AG04450 (cell line): ENCODE data around the gene IDH3A. TPM values are rescaled to one million over a fixed set of nuclear protein-coding genes. Genes with fewer than 3 reads are reported as not detected.

ENCODE experiments used
- CTCF ChIA-PET: fragments of 300-600, 350-600 bp; formaldehyde crosslinking; extraction: SDS; loops from one replicate; lab custom pipeline; 2022; ENCODE audit warnings: antibody characterized with exemption, inconsistent platforms; lab: Charles Lee
- POLR2A ChIA-PET: fragments of 350-600 bp; formaldehyde crosslinking; extraction: SDS; loops from one replicate; lab custom pipeline; 2021; ENCODE audit warnings: antibody characterized with exemption, inconsistent platforms; lab: Yijun Ruan, JAX
- DNase-seq: peaks from one replicate; pipeline ENCODE4 v3.0.0-alpha.2; 2011; ENCODE audit warnings: low read depth, low spot score
- H3K27ac ChIP-seq: one replicate; pipeline ENCODE4 v1.5.1; 2012; ENCODE audit warnings: low read depth, low read length, control low read depth
- H3K27me3 ChIP-seq: one replicate; pipeline ENCODE4 v1.6.0; 2012; ENCODE audit warnings: low read length; ENCODE audit not compliant: control insufficient read depth, insufficient read depth
- H3K4me3 ChIP-seq: 2 replicates; pipeline ENCODE4 v1.5.1; 2011; ENCODE audit warnings: mild to moderate bottlenecking, low read depth, low read length, control low read depth
- H3K9me3 ChIP-seq: 2 replicates; pipeline ENCODE4 v1.5.1; 2012; ENCODE audit warnings: low read length; ENCODE audit not compliant: control insufficient read depth, insufficient read depth
- CTCF ChIP-seq: IDR thresholded peaks from 2 replicates; pipeline ENCODE4 v1.5.1; 2011; ENCODE audit warnings: low read depth, low read length, control low read depth, inconsistent platforms
- polyA plus RNA-seq: library from polyadenylated mRNA; depleted of rRNA; stranded (reverse); fragments of >200 nt; gene quantifications from 2 replicates; pipeline ENCODE4 v1.2.3, GENCODE V29; 2011

The IDH3A gene
- polyA plus RNA-seq, 1 experiment, result 69.1 TPM

- POLR2A ChIA-PET, result no interaction called here
- TF ChIP-seq CTCF, result no peak
- no peak overlapping the region for H3K4me3 ChIP-seq
- H3K9me3 ChIP-seq, result no peaks in the 10 kb centered on the region
- no peak for DNase-seq
- H3K27me3 ChIP-seq, result peaks cover 10% of the 10 kb centered on the region
- H3K27ac ChIP-seq, result no peak overlapping the region
- CTCF ChIA-PET, result no interaction called here
Measured at GRCh38 chr15:78208887-78209645, 59.9 kb downstream of the IDH3A start.

DNA sequence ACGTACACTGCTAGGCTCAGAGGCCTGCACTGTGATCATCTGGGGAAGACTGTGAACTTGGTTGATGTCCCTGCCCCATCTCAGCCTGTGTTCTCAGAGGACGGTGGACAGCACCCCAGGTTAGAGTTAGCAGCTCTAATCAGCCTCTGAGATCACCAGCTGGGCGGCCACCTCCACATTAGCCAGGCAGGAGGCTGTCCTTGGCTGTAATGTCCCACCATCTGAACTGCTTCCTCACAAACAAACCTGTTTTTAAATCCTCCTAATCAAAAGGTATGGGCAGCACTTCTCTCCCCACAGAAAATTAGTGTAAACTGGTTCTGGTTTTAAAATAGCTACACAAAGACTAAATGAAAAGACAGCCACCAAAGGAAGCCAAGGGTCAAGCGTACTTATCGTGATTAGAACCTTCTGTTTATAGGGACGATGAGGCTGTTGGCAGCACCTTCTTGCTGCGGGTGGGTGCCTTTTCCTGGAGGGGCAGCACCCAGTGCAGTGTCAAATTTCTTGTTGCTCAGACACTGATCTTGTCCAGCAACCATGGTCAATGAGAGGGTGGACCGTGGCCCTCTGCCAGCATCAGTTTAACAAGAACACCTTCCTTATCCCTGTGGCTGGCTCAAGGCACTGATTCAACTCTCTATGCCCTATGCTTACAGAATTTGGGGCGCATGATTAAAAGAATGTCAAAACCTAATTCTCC lies 60.6 kb downstream of the IDH3A start:
- POLR2A ChIA-PET, result no interaction called here
- H3K4me3 ChIP-seq, result no peak overlapping the region
- H3K27me3 ChIP-seq, result peaks cover 10% of the 10 kb centered on the region
- no peak for TF ChIP-seq CTCF
- H3K27ac ChIP-seq, result no peak overlapping the region
- no peak for DNase-seq
- no peaks in the 10 kb centered on the region for H3K9me3 ChIP-seq
- CTCF ChIA-PET, result no interaction called here

GRCh38 chr15:78210349-78210717 lies 61.2 kb downstream of the IDH3A start:
- Histone ChIP-seq H3K4me3 (no peak overlapping the region), H3K9me3 (no peaks in the 10 kb centered on the region), H3K27ac (no peak overlapping the region), H3K27me3 (peaks cover 10% of the 10 kb centered on the region)
- POLR2A ChIA-PET, result no interaction called here
- no peak for TF ChIP-seq CTCF
- CTCF ChIA-PET, result no interaction called here
- DNase-seq, result no peak

DNA sequence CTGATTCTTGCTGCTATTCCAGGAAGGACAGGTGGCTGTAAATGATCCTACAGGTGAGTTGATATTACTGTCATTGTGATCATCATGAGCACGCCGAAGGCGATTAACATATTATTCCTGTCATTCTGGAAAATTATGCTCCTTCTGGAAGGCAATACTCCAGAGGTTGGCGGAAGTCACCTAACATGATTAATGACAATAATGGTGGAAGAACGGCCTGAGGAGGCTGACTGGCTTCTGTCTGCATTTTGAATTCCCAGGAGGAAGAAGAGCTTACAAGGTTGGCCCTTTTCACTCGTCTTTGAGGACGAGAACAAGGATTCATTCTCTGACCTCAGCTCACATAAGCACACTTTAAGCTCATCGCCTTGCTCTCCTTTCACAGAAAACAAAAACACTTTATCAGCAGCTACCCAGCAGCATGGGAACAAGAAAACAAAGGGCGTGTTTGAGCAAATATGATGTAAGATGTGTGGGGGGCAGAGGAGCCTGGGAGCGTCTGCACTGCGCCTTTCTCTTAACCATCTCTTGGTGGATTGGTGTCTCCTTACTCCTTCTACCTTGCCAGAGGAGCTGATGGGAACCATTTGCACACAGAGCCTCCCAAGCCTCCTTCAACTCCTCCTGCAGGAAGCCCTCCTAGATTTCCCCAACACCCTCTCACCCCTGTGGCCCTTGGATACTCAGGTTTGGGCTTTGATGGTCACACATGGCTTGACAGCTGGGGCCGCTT lies 62.2 kb downstream of the IDH3A start:
- Histone ChIP-seq H3K27ac (no peak overlapping the region), H3K27me3 (peaks cover 10% of the 10 kb centered on the region), H3K9me3 (no peaks in the 10 kb centered on the region), H3K4me3 (no peak overlapping the region)
- no peak for TF ChIP-seq CTCF
- CTCF ChIA-PET, result no interaction called here
- POLR2A ChIA-PET, result no interaction called here
- no peak for DNase-seq

DNA sequence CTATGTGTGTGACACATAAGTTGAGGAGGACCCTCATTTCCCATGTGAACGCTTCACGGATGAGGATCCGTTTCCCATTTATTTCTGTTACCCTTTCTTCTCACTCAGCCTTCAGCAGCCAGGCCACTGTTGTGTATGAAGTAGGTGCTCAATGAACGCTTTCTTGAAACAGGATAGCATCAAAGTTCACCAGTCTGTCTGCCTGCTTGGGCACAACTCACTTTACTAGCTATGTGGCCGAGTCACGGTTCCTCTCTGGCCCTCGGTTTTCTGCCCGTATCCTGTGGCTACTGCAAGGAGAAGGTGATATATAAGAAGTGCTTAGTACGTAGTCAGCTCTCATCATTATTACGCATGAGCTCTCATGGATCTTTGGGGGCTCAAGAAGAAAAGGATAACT lies 62.8 kb downstream of the IDH3A start:
- Histone ChIP-seq H3K27ac (no peak overlapping the region), H3K4me3 (no peak overlapping the region), H3K27me3 (peaks cover 10% of the 10 kb centered on the region), H3K9me3 (no peaks in the 10 kb centered on the region)
- TF ChIP-seq CTCF, result no peak
- CTCF ChIA-PET, result no interaction called here
- POLR2A ChIA-PET, result no interaction called here
- no peak for DNase-seq
